Esophagus squamous epithelium (tissue), 4 donors: ENCODE measurements around the gene CDX2.

Source experiments
- CTCF ChIP-seq, 6 experiments: fragments of 450-650 bp in 4 of 6; fragments of 200-600 bp in 2 of 6; sonication (generic) in 2 of 6; IDR thresholded peaks; one replicate each; pipeline ENCODE4 v1.5.1; 2016 to 2019; ENCODE audit warnings: antibody characterized with exemption in 6 of 6, mild to moderate bottlenecking in 4 of 6, moderate library complexity in 4 of 6
- POLR2A ChIP-seq, 4 donors: fragments of 450-650 bp; IDR thresholded peaks; one replicate each; pipeline ENCODE4 v1.6.1; 2017; ENCODE audit warnings: antibody characterized with exemption in 4 of 4, mild to moderate bottlenecking in 4 of 4, moderate library complexity in 3 of 4

- TF ChIP-seq CTCF (IDR thresholded peaks at IDR 0.05) = no peak
- TF ChIP-seq POLR2A (IDR thresholded peaks at IDR 0.05) = no peak
These were observed 45.2 kb downstream of the CDX2 start for GRCh38 chr13:27923794-27924528.
